ENCODE results near the gene SCIMP.
"Not testable (repeated sequence)": the region's sequence is repeated elsewhere in the genome, so short reads cannot be mapped to it uniquely, and the experiment has no call there.

The SCIMP gene

DNA sequence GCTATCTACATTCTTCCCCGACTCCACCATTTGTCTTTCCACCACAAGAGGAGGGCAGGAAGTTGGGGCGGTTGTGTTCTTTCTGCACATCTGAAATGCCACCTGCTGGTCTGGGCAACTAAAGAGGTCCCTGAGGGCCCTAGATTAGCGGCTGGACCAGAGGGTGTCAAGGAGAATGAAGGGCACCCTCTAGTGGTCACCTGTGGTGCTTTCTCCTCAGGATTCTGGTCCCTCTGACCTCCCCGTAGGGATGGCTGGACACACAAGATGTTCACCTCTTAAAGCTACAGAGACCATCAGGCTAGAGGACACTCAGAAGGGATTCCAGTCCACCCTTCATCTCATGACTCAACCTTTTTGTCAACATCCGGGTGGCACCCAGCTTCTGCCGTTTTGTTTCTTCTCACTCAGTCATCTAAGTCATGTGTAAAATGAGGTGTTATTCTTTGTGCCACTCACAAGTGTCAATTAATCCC is 2.9 kb upstream of the SCIMP start:
- DNase-seq (ENCODE audit: low read depth in 2 of 2): no peak

DNA sequence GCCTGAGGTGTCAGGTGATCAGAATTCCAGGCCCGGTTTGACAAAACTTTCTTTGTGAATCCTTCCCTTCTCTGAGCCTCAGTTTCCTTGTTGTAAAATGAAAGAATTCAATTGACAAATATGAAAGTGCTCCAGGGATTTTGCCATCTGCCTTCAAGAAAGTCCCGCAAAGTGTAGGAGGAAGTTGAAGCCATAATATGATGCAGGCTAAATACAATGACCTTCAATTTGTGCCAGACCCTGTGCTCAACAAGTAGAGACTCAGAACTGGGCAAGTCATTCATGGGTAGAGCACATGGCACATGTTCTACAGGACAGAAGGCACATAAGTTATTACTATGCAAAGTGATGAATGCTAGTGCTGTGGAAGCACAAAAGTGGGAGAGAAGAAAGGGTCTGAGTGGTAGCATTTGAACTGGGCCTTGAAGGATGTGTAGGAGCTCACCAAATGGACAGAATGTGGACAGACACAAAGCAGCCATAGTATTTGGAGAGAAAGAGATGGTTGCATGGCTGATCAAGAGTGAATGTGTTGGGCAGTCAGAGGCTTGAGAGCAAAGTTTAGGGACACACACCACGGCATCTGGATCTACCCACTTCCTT is 2.4 kb upstream of the SCIMP start:
- DNase-seq (ENCODE audit: low read depth in 2 of 2): no peak

DNA sequence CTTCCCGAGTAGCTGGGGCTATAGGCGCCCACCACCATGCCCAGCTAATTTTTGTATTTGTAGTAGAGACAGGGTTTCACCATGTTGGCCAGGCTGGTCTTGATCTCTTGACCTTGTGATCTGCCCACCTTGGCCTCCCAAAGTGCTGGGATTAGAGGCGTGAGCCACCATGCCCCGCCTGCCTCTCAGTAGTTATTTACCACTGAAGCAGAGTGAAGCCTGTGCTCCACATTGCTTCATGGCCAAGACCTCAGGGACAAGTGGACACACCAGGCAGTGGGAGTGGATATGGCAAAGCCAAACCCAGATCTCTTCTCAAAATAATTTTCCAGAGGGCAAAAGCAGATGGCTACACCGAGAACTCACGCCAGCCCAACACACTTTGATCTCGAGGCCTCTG is 1.2 kb downstream of the SCIMP start:
- DNase-seq (ENCODE audit: low read depth in 2 of 2): not testable (repeated sequence)

DNA sequence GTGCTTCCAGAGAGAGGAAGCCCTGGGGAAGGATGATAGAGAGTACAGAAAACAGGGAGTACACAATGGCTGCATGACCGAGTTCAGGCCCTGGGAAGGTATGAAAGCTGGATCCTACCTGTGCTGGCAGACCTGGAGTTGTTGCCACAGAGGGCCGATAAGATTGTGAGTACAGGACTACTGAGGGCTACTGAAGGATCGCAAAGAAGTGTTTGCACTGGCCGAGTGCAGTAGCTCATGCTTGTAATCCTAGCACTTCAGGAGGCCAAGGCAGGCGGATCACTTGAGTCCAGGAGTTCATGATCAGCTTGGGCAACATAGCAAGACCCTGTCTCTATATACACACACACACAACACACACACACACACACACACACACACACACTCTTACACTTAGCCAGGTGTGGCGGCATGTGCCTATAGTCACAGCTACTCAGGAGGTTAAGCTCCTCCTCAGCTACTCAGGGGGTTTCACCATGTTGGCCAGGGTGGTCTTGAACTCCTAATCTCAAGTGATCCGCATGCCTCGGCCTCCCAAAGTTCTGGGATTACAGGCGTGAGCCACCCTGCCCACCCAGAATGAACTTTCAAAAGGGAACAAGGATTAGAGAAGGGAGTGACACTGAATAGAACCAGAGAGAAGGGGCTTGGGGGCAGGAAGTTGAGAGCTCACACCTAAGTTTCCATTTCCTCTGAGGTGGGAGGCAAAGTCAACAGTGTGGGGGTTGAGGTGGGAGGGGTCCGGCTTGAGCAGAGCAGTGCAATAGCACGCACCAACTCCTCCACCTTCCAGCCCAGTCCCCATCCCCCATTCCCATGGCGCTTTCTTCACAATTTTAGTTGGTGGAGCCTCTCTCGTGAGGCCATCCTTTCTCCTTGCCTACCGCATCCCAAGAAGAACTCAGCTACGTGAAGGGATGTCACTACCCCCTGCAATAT is 7.5 kb downstream of the SCIMP start:
- DNase-seq (ENCODE audit: low read depth in 2 of 2): no peak

DNA sequence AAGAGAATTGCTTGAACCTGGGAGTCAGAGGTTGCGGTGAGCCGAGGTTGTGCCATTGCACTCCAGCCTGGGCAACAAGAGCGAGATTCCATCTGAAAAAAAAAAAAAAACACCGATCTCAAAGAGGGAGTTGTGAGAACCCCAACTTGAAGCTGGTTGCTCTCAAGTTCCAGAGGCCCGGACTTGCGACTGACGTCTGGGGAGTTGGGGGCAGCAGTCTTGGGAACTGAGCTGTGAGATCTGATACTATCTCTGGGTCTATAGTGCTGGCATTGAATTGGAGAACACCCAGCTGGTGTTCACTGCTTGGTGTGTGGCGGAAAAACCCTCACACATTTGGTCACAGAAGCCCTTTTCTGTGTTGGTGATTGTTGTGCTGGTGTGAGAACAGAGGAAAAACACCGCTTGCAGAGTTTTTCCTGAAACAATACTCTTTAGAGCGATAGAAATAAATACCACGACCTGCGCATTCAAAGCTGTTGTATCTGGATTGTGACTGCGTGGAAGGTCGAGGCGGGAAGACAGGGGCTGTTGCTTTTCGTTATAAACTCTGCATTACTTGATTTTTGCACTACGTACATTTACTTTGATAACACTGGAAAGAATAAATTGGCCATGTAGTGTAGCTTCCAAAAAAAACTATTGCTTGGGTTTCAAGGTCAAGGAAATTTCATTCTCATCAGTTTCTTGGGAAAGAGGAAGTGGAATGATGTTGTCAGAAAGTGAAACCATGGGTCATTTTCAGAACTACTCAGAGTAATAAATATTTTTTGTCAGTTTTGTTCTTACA is 8.8 kb downstream of the SCIMP start:
- no peak for DNase-seq (ENCODE audit: low read depth in 2 of 2)

DNA sequence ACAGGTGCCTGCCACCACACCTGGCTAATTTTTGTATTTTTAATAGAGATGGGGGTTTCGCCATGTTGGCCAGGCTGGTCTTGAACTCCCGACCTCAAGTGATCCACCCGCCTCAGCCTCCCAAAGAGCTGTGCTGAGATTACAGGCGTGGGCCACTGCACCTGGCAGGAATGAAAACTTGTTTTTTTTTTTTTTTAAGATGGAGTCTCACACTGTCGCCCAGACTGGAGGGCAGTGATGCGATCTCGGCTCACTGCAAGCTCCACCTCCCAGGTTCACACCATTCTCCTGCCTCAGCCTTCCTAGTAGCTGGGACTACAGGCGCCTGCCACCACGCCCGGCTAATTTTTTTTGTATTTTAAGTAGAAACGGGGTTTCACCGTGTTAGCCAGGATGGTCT is 12.7 kb downstream of the SCIMP start:
- DNase-seq (ENCODE audit: low read depth in 2 of 2): not testable (repeated sequence)

DNA sequence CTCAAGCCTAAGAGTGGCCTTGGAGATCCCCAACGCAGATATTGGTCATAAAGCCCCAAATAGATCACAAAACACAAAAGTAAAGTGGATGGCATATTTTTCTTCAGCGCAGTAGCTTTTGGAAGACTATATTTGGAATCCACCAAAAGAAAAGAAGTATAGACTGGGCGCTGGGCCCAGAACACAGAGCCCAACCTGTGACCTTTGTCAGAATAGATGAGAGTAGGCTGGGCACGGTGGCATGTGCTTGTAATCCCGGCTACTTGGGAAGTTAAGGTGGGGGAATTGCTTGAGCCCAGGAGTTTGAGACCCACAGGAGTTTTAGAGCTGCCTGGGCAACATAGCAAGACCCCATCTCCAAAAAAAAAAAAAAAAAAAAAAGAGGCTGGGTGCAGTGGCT is 14.6 kb downstream of the SCIMP start:
- DNase-seq (ENCODE audit: low read depth in 2 of 2): no peak

DNA sequence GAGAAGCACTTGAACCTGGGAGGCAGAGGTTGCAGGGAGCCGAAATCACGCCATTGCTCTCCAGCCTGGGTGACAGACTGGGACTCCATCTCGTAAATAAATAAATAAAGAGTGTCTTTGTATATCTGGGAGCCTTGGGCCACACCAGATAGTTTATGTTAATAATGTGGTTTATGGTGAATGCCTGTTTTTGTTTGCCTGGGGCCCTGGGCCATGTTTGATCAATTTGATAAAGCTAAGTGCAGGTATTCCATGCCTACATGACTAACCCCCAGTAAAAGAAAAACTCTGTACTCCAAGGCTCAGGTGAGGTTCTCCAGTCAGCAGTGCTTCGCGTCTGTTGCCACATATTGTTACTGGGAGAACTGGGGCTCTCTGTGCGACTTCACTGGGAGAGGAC is 15.1 kb downstream of the SCIMP start:
- DNase-seq (ENCODE audit: low read depth in 2 of 2): no peak

DNA sequence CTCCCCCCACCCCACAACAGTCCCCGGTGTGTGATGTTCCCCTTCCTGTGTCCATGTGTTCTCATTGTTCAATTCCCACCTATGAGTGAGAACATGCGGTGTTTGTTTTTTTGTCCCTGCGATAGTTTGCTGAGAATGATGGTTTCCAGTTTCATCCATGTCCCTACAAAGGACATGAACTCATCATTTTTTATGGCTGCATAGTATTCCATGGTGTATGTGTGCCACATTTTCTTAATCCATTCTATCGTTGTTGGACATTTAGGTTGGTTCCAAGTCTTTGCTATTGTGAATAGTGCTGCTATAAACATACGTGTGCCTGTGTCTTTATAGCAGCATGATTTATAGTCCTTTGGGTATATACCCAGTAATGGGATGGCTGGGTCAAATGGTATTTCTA is 17.1 kb downstream of the SCIMP start:
- not testable (repeated sequence) for DNase-seq (ENCODE audit: low read depth in 2 of 2)

DNA sequence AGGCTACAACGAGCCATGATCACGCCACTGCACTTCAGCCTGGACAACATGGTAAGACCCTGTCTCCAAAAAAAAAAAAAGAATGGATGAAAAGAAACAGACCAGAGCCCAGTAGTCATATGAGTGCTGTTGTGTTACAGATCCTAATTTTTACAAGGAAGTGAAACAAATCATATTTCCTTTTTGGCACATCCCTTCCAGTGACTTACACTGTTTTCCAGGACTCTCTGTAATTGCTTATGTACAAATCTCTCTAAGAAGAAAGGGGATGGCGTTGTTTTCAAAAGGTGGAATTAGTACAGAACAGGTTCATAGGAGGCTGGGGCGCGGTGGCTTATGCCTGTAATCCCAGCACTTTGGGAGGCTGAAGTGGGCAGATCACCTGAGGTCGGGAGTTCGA is 23.2 kb downstream of the SCIMP start:
- no peak for DNase-seq (ENCODE audit: low read depth in 2 of 2)

DNA sequence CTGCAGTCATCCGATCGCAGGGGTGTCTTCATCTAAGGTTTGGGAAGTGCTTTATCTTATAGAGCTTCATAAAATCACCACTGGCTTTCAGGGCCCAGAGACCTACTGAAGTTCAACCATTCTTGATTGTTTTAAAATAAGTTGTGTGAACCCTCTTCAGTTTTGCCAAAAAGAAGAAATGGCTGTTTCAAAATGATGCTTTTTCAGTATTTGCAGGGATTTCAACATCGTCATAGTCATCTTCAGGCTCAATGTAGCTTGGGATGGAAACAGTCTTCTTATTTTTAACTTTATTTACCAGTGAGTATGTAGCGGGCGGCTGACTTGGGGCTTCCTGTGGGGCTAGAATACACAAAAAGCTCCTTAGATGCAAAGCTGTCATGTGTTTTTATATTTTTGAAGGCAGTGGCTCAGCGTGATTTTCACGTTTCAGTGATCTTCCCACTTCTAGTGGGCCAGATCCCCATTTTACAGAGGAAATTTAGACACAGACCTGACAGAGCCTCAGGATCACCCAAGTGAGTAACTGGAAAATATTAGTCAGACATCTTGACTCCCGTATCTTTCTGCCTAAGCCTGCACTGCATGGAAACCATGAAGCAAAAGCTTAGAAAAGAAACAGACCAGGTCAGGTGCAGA is 23.9 kb downstream of the SCIMP start:
- DNase-seq (ENCODE audit: low read depth in 2 of 2): no peak

DNA sequence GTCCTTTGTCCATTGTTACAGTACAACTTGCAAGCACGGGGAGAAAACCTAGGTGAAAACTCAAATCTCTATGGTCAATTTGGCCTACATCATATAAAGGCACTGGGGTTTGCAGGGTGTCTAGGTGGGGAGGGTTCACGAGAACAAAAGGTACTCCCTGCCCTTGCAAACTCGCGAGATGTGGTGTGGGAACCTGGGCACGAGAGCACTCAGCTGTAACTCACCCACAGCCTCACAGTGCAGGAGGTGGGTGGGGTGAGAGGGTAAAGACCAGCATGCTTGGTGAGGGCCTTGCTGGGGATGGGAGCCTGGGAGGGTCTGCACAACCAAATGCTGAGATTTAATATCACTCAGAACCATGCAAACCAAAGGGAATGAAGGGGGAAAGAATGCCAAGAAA is 24.6 kb downstream of the SCIMP start:
- DNase-seq (ENCODE audit: low read depth in 2 of 2): no peak

DNA sequence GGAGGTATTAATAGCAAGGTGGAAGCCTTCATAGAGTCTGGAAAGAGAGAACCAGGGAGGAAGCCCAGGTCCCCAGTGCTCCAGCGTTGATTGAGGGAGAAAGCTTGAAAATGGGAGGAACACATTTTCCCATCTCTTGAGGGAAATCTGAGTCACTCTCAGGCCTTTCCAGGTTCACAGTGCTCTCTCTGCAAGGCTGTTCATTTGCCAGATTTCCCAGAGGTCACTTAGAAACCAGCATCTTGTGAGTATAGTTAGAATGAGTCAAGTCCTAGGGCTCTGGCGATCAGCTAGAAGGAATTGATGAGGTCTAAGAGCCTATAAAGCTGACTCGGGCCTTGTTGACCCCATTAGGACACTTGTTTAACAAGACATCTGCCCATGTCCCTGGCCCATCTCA is 25.3 kb downstream of the SCIMP start:
- no peak for DNase-seq (ENCODE audit: low read depth in 2 of 2)

DNA sequence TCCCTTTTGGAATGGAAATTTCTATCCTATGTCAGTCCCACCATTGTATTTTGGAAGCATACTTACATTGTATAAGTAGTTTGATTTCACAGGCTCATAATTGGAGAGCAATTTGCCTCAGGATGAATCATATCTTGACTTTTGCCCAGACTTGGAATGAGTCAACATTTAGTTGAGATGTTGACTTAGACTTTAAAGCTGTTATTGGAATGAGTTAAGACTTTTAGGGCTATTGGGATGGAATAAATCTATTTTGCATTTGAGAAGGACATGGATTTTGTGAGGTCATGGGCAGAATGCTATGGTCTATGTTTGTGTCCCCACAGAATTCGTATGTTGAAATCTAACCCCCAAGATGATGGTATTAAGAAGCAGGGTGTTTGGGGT is 30.8 kb downstream of the SCIMP start:
- DNase-seq (ENCODE audit: low read depth in 2 of 2): no peak

DNA sequence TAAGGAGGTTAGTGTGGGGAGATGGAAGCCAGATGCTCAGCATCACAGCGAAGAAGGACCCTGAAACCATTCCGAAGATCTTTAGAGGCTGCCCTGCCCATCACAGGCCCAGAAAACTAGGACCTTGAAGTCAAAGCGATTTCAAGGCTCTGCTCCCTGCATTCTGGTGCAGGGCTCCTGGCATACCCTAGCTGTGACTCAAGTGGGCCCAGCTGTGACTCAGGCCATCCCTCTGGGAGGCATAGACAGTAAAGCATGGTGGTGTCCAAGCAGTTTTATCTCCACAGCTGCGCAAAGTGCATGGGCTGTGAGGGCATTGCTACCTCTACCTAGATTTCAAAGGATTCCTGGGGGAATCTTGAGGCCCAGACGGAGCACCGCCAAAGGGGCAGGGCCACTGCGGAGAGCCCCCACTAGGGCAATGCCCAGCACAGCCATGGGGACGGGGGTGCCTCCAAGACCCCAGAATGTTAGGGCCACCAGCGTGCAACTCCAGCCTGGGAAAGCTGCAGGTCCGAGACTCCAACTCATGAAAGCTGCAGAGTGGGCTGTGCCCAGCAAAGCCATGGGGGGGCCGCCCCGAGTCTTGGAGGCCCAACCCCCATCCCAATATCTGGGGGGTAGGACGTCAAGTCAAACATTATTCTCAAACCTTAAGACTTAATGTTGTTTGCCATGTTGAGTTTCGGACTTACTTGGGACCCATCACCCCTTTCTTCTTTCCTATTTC is 31.3 kb downstream of the SCIMP start:
- no peak for DNase-seq (ENCODE audit: low read depth in 2 of 2)

DNA sequence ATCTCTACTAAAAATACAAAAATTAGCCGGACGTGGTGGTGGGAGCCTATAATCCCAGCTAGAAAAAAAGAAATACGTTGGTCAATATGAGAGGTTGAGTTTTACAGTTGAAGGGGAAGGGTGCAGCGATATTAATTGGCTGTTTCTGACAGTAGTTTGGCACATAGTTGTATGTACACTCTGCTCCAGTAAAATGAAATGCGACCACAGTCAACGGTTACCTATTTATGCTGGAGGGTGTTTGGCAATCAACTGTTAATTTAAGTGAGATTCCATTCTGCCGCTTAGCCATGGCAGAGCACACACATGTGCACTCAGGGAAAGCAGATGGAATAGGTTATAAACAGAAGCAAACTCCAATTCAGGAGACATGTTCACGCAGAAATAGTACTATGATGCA is 33.6 kb downstream of the SCIMP start:
- no peak for DNase-seq (ENCODE audit: low read depth in 2 of 2)

DNA sequence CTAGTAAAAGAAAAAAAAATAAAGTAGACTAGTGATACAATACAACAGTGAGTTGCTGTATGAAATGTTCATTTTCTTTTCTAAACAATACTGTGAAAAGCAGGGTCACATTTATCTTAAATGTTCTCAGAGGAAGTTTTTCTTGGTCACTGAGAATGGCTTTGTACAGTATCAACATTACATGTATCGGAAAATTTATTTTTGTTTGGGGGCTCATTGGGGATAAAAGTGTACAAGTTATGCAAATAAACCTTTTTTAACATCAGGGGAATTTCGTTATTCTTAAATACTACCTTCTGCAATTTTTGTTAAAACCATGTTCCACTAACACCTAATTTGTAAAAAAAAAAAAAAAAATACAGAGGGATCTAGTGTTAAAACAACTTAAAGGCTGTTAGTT is 34.3 kb downstream of the SCIMP start:
- no peak for DNase-seq (ENCODE audit: low read depth in 2 of 2)

DNA sequence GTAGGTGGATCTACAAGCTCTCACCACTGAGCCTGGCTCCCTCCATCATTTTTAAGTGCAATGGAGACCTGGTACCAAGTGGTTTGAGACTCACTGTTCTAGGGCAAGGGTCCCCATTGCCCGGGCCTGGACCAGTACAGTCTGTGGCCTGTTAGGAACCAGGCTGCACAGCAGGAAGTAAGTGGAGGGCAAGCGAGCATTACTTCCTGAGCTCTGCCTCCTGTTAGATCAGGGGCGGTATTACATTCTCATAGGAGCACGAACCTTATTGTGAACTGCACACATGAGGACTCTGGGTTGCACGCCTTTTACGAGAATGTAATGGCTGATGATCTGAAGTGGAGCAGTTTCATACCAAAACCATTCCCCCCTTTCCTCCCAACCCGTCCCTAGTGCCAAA is 36.2 kb downstream of the SCIMP start:
- no peak for DNase-seq (ENCODE audit: low read depth in 2 of 2)

DNA sequence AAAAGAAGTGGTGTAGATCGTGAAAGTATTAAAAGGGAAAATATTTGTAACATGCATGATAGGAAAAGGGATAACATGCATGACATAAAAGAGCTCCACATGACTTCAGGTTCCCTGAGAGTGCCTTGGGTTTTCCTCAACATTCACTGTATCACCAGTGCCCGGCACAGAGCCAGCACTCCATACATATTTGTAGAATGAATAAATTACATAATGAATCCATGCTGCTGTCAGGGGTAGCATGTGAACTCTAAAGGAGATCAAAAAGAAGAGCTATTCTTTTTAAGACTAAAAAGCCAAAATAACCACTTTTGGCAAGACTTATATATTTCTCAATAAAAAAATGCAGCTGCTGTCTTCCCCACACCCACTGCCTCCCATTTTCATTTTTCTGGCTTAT is 40.3 kb downstream of the SCIMP start:
- no peak for DNase-seq (ENCODE audit: low read depth in 2 of 2)

DNA sequence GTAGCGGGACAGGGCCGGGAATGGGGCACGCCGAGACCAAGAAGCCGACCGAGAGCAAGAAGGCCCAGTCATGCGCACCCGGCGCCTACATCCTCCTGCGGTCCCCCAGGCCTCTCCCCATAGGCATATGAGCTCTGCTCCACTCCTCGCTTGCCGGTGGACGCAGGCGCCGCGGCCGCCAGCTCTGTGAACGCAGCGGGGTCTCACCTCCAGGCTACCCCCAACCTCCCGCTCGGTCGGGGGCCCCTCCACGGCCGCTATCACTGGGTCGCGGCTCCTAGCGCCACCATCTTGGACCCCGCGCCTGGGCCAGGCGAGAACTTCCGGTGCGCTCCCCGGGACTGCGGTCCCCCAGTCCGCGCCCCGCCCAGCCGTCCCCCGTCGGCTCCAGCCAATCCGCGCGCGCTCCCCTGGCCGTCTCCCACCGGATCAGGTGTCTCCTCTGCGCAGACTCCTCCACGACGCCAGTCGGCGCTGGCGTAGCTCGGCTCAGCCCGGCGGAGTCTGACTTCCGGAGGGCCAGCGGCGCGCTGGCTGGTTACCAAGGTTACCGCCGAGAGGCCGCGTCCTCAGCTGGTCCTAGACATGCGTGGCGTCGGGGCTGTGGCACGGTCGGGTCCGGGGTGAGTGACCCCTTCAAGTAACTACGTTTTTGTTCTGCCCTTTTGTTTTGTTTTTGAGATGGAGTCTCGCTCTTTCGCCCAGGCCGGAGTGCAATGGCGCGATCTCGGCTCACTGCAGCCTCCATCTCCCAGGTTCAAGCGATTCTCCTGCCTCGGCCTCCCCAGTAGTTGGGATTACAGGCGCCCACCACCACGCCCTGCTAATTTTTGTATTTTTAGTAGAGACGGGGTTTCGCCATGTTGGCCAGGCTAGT is 42.9 kb downstream of the SCIMP start, which contains the start of gene ZNF594:
TSS of gene ZNF594 (minus strand) at position 328 of the 877 bp plus-strand sequence. CDS start 7,612 bp downstream, outside the sequence.
- DNase-seq (ENCODE audit: low read depth in 2 of 2): peak; percentile 89 to 90
